Left ventricle myocardium superior (tissue), 1 donor: ENCODE data around the gene MR1. TPM values are rescaled to one million over a fixed set of nuclear protein-coding genes. Genes with fewer than 3 reads are reported as not detected.
A peak's percentile ranks its signal among the peaks of the same experiment; 100 is the strongest.

Experiments used
- ATAC-seq: fragments of 200-7000 bp; cut with Tn5 transposase; one replicate; pipeline ENCODE4 v1.9.1; 2020; ENCODE audit warnings: mild to moderate bottlenecking, moderate library complexity
- DNase-seq: peaks from one replicate; pipeline ENCODE4 v3.0.0-alpha.2; 2020
- intact Hi-C: fragments of 100-400 bp; cut with micrococcal nuclease; formaldehyde crosslinking; loops from one replicate; pipeline ENCODE4 v1.11.0; 2022
- total RNA-seq: library from RNA; stranded (reverse); fragmentation: NEBNext Ultra II Directional; extraction: Animal tissue kit (Norgen Biotek cat#: 25700); gene quantifications from one replicate; pipeline ENCODE4 v1.2.1, GENCODE V29; 2021
- donor health status: DM: no; HTN: yes; CAD: no; lungs with severe emphysema.

Gene MR1
- total RNA-seq, 1 donor from 2014 or later: 3.4 TPM

DNA sequence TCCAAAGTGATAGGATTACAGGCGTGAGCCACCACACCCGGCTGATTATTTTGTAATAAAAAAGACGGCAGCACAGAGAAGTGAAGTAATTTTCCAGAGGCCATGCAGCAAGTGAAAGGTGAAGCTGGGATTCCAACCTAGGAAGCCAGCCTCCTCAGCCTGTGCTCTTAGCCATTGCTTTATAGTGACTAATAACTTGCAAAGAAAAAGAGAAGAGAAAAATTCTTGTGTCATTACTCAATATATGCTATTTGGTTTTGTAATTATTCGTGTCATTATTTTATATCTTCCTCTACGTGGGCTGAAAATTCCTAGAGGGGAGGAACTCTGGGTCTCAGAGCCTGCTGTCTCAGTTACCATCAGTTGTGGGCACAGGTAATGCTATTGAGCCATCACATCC lies 53.1 kb downstream of the MR1 start:
- intact Hi-C loops: loop anchor here (10.0 kb wide), 1 partner anchor 58 kb away; no protein-coding TSS in a partner anchor
- no peak for DNase-seq
- ATAC-seq: no peak

DNA sequence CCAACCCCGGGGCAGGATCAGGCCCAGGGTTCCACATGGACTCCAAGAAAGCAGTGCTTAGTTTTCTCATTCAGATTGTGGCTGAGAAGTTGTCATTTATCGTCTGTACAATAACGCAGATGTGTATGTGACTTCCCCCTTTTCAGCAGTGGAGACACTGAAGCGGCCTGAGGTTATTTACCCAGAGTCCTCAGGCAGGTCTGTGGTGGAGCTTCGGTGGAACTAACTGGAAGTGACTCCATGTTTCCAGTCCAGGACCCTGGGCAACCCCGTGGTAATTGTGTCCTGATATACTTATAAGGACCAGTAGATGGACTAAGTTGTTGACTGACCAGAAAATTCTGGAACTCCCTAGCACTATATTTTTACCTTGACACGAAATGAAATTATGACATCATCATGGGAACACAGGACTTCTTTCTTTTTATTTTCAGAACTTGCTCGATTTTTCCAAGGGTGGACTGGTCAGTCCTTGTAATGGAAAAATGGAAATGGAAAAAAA lies 53.7 kb downstream of the MR1 start:
- ATAC-seq (no peak), DNase-seq (no peak)
- intact Hi-C loops: loop anchor here (10.0 kb wide), 1 partner anchor 57 kb away; no protein-coding TSS in a partner anchor

DNA sequence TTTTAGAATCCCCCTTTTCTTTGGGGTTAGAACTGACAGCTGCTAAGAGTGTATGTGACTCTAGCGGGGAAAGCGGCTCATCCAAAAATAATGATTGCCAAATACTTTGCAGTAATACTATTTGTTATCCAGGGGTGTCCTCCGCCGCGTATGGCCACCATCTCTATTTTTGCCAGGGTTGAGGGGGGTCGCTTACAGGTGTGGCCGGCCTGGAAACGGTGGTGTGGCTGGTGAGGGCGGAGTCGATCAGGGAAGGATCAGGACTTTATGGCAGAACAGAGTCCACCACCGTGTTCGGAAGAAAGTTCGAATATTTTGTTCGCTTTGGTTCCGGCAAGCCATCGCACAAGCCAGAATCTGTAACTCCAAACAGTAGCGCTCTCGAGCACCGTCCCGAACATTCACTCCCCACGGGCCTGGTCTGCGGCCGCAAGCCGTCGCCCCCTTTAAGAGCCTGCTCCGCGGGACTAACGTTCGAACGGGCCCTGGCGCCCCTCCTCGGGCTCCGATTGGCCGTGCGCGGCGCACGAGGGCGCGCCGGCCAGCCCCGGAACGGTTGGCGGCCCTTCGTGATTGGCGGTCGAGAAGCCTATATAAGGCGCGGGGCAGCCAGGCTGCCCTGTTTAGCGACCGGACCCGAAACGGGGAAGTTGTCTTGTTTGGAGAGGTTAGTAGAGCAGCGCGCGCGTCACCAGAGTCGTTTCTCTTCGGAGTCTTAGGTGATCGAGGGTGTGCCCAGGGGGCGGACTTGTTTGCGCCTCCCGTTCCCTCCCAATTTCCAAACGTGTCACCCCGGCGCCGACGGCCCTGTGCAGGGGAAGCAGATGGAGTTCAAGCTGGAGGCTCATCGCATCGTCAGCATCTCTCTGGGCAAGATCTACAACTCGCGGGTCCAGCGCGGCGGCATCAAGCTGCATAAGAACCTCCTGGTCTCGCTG lies 54.6 kb downstream of the MR1 start, which contains the start of gene IER5:
IER5 (plus strand) TSS at position 622 of the 938 bp plus-strand sequence; CDS start at position 825, 203 bp downstream.
- intact Hi-C loops: loop anchor here (10.0 kb wide), 1 partner anchor 56 kb away; no protein-coding TSS in a partner anchor
- ATAC-seq (peak; percentile 91), DNase-seq (peak; percentile 95)

DNA sequence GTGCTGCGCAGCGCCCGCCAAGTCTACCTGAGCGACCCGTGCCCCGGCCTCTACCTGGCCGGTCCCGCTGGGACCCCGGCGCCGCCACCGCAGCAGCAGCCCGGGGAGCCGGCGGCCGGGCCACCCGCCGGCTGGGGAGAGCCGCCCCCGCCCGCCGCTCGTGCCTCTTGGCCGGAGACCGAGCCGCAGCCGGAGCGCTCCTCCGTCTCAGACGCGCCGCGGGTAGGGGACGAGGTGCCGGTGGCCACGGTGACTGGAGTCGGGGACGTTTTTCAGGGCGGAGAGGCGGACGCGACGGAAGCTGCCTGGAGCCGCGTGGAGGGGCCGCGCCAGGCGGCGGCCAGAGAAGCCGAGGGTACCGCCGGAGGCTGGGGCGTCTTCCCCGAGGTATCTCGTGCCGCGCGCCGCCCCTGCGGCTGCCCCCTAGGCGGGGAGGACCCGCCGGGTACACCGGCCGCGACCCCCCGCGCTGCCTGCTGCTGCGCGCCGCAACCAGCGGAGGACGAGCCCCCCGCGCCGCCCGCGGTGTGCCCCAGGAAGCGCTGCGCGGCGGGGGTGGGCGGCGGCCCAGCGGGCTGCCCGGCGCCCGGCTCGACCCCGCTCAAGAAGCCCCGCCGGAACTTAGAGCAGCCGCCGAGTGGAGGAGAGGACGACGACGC lies 55.4 kb downstream of the MR1 start:
- ATAC-seq (peak; percentile 13), DNase-seq (peak; percentile 66)
- intact Hi-C loops: loop anchor here (10.0 kb wide), 1 partner anchor 56 kb away; no protein-coding TSS in a partner anchor

DNA sequence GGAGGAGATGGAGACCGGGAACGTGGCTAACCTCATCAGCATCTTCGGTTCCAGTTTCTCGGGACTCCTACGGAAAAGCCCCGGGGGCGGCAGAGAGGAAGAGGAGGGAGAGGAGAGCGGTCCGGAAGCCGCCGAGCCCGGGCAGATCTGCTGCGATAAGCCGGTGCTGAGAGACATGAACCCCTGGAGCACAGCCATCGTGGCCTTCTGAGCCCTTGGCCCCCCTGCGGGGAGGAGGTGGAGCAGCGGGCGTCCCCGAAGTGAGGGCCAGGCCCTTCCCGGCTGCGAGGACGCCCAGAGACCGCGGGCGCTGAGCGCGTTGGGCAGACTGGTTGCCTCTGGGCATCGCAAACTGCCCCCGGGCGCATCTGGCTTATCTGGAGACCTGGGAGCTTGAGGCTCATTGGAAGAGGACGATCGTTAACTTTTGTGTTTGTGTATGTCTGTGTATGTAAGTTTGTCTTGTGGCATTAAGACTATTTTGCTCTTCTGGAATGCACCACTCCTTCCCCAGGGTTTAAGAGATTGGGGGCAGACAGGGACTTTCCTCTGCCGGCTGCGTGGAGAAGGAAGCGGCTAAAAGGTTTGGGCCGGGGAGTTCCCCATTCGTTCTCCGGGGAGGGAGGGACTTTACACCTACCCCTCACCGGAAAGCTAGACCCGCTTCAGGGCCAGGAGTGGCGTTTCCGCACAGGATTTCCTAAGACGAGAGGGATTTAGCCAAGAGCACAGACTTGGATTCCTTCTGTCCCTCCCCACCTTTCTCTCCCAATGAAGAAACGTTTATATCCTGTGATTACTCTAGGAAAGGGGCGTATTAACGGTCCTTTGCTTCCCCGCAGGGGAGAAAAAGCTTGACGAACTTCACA lies 56.1 kb downstream of the MR1 start:
- DNase-seq (peak; percentile 85), ATAC-seq (peak; percentile 66)
- intact Hi-C loops: loop anchor here (10.0 kb wide), 1 partner anchor 55 kb away; no protein-coding TSS in a partner anchor

DNA sequence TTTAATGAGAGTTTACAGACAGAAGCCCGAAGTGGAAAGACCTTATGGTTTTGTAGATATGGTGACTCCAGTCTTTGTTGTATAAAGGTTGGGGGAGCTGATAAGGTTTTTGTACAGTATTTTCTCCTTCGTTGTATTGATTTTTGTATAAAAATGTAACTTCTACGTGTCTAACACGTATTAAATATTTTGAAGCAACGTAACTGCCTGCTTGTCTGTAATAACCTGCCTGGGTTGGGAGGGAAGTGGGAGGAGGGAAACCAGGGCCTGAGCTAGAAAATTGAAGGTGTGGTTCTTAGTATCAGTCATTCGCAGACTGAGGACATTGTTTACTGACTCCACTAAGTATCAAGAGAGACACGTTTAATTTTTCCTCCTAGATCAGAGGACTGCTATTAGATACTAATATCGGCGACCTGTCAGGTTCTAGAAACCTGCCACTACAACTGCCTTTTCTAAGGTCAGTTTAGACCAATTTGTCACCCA lies 56.9 kb downstream of the MR1 start:
- ATAC-seq: no peak
- intact Hi-C loops: no loop called here

DNA sequence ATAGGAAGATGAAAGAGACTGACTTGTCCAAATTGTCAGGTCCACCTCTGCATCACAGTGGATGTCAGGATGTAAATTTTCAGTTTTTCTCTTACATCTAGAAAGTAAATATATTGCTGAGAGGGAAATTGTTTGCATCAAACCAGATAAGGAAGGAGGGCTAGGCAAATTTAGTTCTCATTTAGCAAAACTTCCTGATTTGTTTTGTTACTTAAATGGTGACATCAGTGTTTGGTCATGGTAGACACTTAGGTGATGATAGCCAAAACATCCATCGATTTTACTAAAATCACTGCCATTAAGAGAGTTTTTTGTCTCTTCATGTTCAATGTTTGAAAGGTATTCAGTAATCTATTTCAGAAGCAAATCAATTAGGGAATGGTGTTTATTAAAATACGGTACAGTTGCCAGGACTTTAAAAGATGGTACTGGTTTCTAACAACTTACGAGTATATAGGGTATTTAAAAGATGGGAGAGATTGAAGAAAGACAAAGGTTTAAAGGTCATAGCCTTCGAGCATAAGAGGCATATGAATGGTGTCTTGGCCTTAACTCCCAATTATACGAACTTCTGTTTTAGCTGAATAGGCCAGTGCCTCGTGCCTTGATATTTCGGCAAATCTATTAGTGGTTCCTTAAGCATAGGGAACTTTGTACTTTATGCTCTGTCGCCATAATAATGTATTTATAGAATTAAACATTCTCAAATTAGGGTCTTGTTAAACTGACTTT lies 57.7 kb downstream of the MR1 start:
- intact Hi-C loops: no loop called here
- no peak for DNase-seq
- no peak for ATAC-seq

More for the DNA sequence above, 56.9 kb downstream of the MR1 start:
- DNase-seq: no peak

DNA sequence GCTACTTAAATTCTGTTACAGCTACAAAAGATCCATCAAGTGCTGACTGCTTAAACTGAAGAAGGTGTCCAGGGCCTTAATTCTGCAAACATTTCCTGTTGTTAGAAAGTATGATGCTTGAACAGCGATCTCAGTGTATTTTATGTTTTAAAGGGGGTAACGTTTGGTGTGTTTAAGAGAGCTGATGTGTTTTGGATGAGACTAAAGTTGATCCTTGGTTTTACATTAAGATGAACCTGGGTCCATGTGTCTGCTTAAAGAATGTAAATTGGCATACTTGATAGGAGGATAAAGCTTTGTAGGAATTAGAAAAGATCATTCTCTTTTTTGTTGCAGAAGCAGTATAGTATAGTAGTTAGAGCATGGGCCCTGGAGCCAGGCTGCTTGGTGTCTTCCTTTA lies 58.3 kb downstream of the MR1 start:
- intact Hi-C loops: no loop called here
- no peak for ATAC-seq
- DNase-seq: no peak

DNA sequence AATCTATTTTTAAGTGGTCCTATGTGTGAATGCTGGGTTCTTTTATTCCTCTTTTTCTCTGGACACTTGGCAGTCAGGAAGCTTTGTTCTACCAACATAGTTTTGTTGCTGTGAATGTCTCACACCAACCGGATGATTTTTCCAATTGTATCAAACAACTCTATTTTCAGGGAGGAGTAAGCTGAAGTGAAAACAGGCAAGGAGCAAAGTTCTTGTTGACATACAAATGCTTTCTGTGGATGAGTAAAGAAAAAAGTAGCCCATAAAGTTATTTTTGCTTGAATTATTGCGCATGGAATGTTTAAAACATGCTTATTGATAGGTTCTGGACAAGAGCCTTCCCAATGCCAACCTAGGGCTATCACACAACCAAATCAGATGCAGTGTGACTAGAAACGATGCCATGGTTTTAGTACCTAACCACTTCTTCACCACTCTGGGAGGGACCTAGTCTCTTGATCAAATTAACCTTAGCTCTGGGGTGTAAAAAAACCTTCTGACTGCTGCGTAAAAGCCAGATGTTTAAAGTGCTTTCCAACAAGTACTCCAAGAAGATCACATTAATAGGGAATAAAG lies 59.2 kb downstream of the MR1 start:
- intact Hi-C loops: no loop called here
- ATAC-seq (no peak), DNase-seq (no peak)

DNA sequence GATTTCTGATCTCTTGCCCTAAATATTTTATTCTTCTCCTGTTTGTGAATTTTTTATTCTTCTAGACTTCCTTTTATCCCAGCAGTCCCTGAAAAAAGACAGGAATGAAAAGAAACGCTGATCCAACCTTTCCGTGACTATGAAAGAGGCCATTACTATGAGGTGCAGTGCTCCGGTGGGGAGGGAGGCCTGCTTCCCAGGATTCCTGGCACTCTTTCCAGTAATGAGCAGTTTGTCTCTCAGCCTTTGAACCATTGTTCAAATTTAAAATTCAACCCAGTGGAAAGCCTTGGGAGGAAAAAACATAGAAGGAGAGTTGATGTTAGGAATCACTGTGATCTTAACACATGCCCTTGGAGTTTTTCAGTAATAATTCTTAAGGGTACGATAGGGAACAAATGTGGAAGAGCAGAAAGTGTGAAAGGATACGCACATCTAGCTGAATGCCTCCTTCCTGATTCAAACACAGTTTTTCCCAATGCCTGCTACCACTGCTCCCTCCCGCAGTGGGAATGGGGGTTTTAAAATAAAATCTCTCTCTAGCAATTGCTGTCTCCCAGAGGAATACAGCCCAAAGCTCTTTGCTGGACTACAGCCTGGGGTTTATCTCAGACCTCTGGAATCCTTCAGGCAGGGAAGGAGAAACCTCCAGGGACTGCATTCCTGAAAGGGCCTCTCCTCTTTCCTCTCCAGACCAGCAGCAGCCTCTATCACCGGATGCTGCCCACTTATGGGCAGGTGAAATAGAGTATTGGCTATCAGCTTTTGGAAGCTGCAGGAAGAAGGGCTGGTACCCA lies 60.8 kb downstream of the MR1 start:
- ATAC-seq: peak; percentile 69
- intact Hi-C loops: no loop called here
- DNase-seq: no peak

DNA sequence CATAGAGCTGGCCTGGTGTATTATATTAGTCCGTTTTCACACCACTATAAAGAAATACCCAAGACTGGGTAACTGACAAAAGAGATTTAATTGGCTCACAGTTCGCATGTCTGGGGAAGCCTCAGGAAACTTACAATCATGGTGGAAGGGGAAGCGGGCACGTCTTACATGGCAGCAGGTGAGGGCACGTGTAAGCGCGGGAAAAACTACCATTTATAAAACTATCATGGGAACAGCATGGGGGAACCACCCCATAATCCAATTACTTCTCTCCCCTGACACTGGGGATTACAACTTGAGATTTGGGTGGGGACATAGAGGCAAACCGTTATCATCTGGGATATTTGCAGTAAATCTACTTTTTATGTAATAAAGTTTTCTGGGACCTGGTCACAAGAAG lies 61.5 kb downstream of the MR1 start:
- ATAC-seq: no peak
- DNase-seq: no peak
- intact Hi-C loops: no loop called here

DNA sequence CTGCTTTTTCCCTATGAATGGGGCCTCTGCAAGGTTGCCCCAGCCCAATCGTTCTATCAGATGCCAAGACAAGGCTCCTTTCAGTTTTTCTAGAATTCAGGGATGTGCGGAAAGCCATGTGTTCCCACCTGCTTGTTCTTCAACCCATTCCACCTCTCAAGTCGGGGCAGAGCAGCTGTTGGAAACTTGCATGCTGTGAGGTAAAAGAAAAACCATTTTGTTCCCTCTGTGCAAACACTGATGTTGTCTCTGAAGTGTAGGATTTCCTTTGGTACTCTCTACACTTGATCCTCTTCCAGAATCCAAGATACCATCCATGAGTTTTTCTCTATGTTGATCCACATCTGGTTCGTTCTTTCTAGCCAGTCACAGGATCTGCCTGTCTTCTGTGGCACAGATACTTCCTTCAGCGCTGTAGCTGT lies 62.0 kb downstream of the MR1 start:
- no peak for DNase-seq
- intact Hi-C loops: no loop called here
- no peak for ATAC-seq

DNA sequence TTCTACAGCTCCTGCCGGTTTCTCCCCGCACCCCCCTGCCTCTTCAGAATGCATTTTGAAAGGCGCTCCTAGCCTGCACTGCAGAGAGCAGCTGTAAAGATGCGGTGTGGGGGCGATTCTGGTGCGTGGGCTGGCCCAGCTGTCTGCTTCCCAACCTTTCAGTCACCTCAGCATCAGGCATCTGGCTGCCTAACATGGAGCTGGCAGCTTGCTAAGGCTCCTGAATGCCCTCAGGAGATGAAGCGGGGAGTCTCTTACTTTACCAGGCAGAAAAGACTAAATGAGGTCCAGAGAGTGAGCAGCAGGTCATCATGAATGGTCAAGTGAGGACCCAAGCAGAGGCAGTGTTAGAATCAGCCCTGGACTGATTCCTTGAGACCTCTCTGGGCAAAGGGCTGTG lies 63.5 kb downstream of the MR1 start:
- DNase-seq: no peak
- intact Hi-C loops: no loop called here
- ATAC-seq: no peak

DNA sequence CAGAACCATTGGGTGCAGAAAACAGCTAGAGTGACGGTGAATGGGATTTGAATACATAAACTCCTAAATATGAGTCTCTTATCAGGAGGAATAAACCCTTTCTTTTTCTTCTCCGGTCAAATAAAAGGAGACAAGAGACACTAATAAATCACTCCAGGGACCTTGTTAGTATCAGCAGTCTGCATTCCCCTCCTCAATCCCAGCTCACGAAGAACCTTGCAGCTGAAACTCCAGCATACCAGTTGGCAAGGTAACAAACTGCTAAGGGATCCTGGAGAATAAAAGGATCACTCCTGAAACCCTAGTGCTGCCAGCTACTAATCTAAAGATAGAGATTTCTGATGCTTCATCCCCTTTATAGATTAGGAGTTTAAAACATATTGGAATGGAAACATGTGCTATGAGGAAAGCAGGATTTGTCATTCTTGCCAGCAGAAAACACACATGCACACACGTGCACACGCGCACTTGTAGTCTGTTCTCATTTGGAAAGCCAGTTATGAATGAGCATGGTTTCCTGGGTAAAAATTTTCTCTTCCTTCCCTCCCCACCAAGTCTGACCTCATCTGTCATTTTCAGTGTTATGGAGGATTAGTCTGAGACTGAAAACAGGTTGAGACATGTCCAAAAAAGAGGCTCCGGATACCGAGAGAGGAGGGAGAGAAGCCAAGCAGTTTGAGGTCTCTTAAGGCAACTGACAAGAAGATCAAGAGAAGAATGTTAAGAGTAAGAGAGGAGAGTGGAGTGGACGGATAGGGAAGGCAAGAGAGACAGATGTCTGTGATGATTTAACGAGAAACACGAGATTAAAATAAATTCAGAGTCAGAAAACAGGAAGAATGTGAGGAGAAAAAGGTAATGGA lies 65.6 kb downstream of the MR1 start:
- ATAC-seq: no peak
- intact Hi-C loops: no loop called here
- DNase-seq: no peak

DNA sequence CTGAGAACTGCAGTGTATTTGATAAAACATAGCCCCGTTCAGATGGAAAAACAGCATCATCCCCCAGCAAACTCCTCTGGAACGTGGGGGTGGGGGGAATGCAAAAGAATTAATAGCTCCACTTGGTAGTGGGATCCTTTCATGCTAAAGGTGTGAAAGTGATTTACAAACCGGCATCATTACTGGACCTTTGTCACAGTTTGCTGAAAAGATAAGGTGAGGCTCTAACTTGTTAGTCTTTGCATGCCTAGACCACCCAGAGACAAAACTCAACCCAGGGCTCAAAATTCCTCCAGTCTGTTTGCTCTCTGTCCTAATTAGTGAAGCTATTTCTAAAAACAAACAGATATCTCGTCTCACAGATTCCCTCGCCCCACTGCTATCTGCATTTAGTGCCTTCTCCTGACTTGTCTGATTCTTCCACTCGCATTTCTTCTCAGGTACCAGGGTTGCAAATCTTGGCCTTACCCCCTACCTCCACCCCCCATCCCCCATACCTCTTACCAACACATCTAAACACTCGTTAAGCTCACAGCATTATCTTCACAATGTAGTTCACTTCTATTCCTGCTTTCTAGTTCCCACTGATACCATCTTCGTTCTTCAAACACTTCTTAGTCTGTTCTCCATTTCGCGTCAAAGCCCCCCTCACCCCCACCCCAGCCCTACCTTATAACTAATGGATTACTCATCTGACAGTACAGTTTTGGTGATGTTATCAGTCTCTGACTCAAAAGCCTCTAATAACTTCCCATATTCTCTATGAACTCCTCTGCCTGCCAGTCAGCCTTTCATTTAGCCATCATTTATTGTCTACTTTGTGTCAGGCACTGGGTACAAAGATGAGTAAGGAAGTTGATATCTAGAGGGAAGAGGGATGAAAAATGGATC lies 66.5 kb downstream of the MR1 start:
- intact Hi-C loops: no loop called here
- ATAC-seq: no peak
- DNase-seq: no peak
